ENCODE data around the gene SLC17A9. TPM values are rescaled to one million over a fixed set of nuclear protein-coding genes. Genes with fewer than 3 reads are reported as not detected.

The SLC17A9 gene
- total and polyA plus RNA-seq, 2 of the 8 experiments (the other 6 are each of a cell fraction or from before 2014, with no cell fraction given): 23.5 to 35.2 TPM

- CTCF ChIA-PET (ENCODE audit: partially characterized antibody): interaction anchor here (0.9 to 1.3 kb wide), 2 partner anchors 12 to 30 kb away, joined by 3 read pairs; partner anchors contain the start of gene SLC17A9
- Histone ChIP-seq H3K36me3 (ENCODE audit: control insufficient read depth in 2 of 4, insufficient read depth in 4 of 4, low read length in 3 of 4) (peaks cover 26 to 42% (median 32%) of the 10 kb centered on the region in 4 experiments), H2AFZ (ENCODE audit: low read length) (no peak overlapping the region), H3K4me2 (ENCODE audit: insufficient read depth in 1 of 2, low read depth in 2 of 2, low read length in 2 of 2) (no peak overlapping the region), H3K56ac (replicated peaks; ENCODE audit: insufficient read length, low read depth, low read length) (no peak overlapping the region), H3K14ac (ENCODE audit: insufficient read length) (no peak overlapping the region), H2BK15ac (ENCODE audit: low read length) (no peak overlapping the region), H4K5ac (ENCODE audit: insufficient read length, low read depth, low read length) (no peak overlapping the region), H3K4ac (replicated peaks; ENCODE audit: insufficient read length, low read depth, low read length) (no peak overlapping the region), H3K79me1 (ENCODE audit: low read depth, low read length) (peaks cover 3% of the 10 kb centered on the region), H3K4me1 (replicated peaks in 1 of 4; ENCODE audit: control insufficient read depth in 3 of 4, insufficient read depth in 4 of 4, low read length in 3 of 4) (peaks cover 0 to 9% (median 2%) of the 10 kb centered on the region in 4 experiments; a peak in 4 of 7 replicates), H3K27me3 (replicated peaks in 1 of 4; ENCODE audit: control insufficient read depth in 3 of 4, extremely low read depth in 1 of 4, insufficient read depth in 3 of 4, low read length in 3 of 4) (no peaks in the 10 kb centered on the region), H2BK5ac (ENCODE audit: low read depth, low read length) (no peak overlapping the region), H4K91ac (replicated peaks; ENCODE audit: insufficient read length, low read length) (no peak overlapping the region), H3K23ac (ENCODE audit: insufficient read length) (no peak overlapping the region), H3K4me3 (ENCODE audit: extremely low read depth in 1 of 4, insufficient read depth in 2 of 4, low read depth in 3 of 4, low read length in 4 of 4) (no peak overlapping the region), H3K18ac (ENCODE audit: extremely low read depth, low read length) (no peak overlapping the region), H3K23me2 (ENCODE audit: low read depth, low read length) (peaks cover 11% of the 10 kb centered on the region; the same call in 1 of the 2 replicates), H4K20me1 (replicated peaks in 1 of 2; ENCODE audit: control insufficient read depth in 1 of 2, insufficient read depth in 2 of 2, low read length in 2 of 2) (peaks cover 15 to 20% of the 10 kb centered on the region in 2 experiments), H3K9me3 (ENCODE audit: insufficient read depth in 2 of 2, low read depth in 1 of 2, low read length in 1 of 2) (no peaks in the 10 kb centered on the region), H4K8ac (ENCODE audit: extremely low read depth, insufficient read depth, low read length) (no peak overlapping the region), H3K79me2 (ENCODE audit: control insufficient read depth in 1 of 2, insufficient read depth in 2 of 2, low read length in 2 of 2) (peaks cover 44 to 76% of the 10 kb centered on the region in 2 experiments), H2BK12ac (ENCODE audit: low read depth, low read length) (0 out of 2 replicates have a peak overlapping the region, but pooled peaks have one; percentile 13), H3K9ac (replicated peaks in 1 of 4; ENCODE audit: extremely low read depth in 1 of 4, low read depth in 3 of 4, low read length in 3 of 4) (no peak overlapping the region), H2AK5ac (ENCODE audit: low read depth, low read length) (no peak overlapping the region), H3K27ac (ENCODE audit: low read depth, low read length) (no peak overlapping the region), H2BK120ac (replicated peaks; ENCODE audit: low read depth, low read length) (no peak overlapping the region), H2BK20ac (ENCODE audit: low read length) (no peak overlapping the region)
- FAIRE-seq (no peak), DNase-seq (ENCODE audit: low read depth in 1 of 2, low spot score in 2 of 2) (no peak)
- TF ChIP-seq SP1 (IDR thresholded peaks at IDR 0.05; ENCODE audit: low read depth, low read length): no peak
- no peak for TF ChIP-seq KDM5A (IDR thresholded peaks at IDR 0.05; ENCODE audit: low read length)
- TF ChIP-seq CBX5 (IDR thresholded peaks at IDR 0.05; ENCODE audit: low read depth, low read length): no peak
- TF ChIP-seq ASH2L (IDR thresholded peaks at IDR 0.05; ENCODE audit: low read length): no peak
- TF ChIP-seq CHD2 (IDR thresholded peaks at IDR 0.05; ENCODE audit: low read length): no peak
- TF ChIP-seq ZNF274 (IDR thresholded peaks at IDR 0.05; ENCODE audit: borderline replicate concordance, extremely low read depth, low read length): no peak
- TF ChIP-seq RFX5 (IDR thresholded peaks at IDR 0.05; ENCODE audit: borderline replicate concordance, low read depth, low read length): no peak
- no peak for TF ChIP-seq BACH1 (IDR thresholded peaks at IDR 0.05; ENCODE audit: low read length)
- TF ChIP-seq E2F6 (IDR thresholded peaks at IDR 0.05): no peak
- TF ChIP-seq POLR2AphosphoS5 (IDR thresholded peaks at IDR 0.05; ENCODE audit: low read depth, low read length): no peak
- no peak for TF ChIP-seq SUZ12 (IDR thresholded peaks at IDR 0.05; ENCODE audit: low read length)
- no peak for TF ChIP-seq TAF7 (optimal IDR thresholded peaks at IDR 0.05; ENCODE audit: borderline replicate concordance, low read depth, low read length)
- TF ChIP-seq CHD1 (IDR thresholded peaks at IDR 0.05; ENCODE audit: low read depth, low read length): no peak
- no peak for TF ChIP-seq SP4 (IDR thresholded peaks at IDR 0.05; ENCODE audit: low read length)
- TF ChIP-seq GABPA (IDR thresholded peaks at IDR 0.05; ENCODE audit: borderline replicate concordance, insufficient read depth, low read length): no peak
- POLR2A ChIA-PET (ENCODE audit: partially characterized antibody): interaction anchor here (19.4 kb wide), 1 partner anchor 21 kb away, joined by 363 read pairs; the partner anchor contains the start of gene DIDO1
- 83% methylated on average over 8 of the region's 8 CpGs; no CpG with 5 or more reads in 1 of the 2 experiments for whole genome bisulfite sequencing, 2 experiments (ENCODE audit: extremely low coverage in 1 of 2, insufficient coverage in 1 of 2, insufficient read length in 1 of 2, insufficient replicate concordance in 2 of 2, low coverage in 1 of 2, low lambda C conversion rate in 2 of 2, missing lambda C conversion rate in 1 of 2)
These were observed 11.6 kb upstream of the SLC17A9 start for GRCh38 chr20:62940875-62941274.

Data from H1 (cell line).